Loucy (cell line): ENCODE results near the gene EIF3L.

Experiments
- CTCF ChIP-seq: fragments of 200-600 bp; sonication (generic); conservative IDR thresholded peaks from 2 replicates; pipeline ENCODE4 v1.5.1; 2014; ENCODE audit warnings: mild to moderate bottlenecking, antibody characterized with exemption, low read length
- EZH2phosphoT487 ChIP-seq: fragments of 200-600 bp; IDR thresholded peaks from 2 replicates; pipeline ENCODE4 v1.6.1; 2018; ENCODE audit warnings: antibody characterized with exemption, mild to moderate bottlenecking, moderate library complexity, borderline replicate concordance

- TF ChIP-seq CTCF: no peak
- no peak for TF ChIP-seq EZH2phosphoT487
Measured at GRCh38 chr22:37923927-37924326, 74.7 kb downstream of the EIF3L start.
